ENCODE measurements around the gene KRTAP5-6.

The KRTAP5-6 gene

GRCh38 chr11:1744891-1745700 lies 48.1 kb downstream of the KRTAP5-6 start:
- Histone ChIP-seq H3K9ac (no peak overlapping the region), H3K4me1 (peaks cover 37 to 46% (median 38%) of the 10 kb centered on the region in 10 experiments), H3K4me2 (no peak overlapping the region), H3K9me3 (replicated peaks in 1 of 11) (no peaks in the 10 kb centered on the region), H3K4me3 (no peak overlapping the region), H3K36me3 (peaks cover 0 to 4% (median 0%) of the 10 kb centered on the region in 11 experiments; a peak in 3 of 22 replicates), H3K27ac (no peak overlapping the region), H3K27me3 (peaks cover 0 to 26% (median 23%) of the 10 kb centered on the region in 11 experiments; a peak in 19 of 22 replicates), H4K20me1 (peaks cover 0 to 45% (median 0%) of the 10 kb centered on the region in 11 experiments; a peak in 9 of 22 replicates)
- no peak for TF ChIP-seq Cebpa-rat (IDR thresholded peaks at IDR 0.05)

DNA sequence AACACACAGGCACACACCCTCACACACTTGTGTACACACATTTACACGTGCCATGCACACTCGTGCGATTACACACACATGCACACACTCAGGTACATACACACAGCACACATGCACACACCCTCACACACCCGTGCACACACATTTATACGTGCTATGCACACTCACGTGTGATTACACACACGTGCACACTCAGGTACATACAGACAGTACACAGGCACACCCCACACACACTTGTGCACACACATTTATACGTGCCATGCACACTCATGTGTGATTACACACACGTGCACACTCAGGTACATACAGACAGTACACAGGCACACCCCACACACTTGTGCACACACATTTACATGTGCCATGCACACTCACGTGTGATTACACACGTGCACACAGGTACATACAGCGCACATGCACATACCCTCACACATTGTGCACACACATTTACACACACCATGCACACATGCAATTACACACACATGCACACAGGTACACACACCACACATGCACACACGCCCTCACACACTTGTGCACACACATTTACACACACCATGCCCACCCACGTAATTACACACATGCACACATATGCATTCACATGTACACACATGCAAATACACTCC lies 48.8 kb downstream of the KRTAP5-6 start:
- no peak overlapping the region for H3K27ac ChIP-seq
- H3K4me1 ChIP-seq = peaks cover 42 to 53% (median 46%) of the 10 kb centered on the region in 10 experiments
- peaks cover 0 to 52% (median 3%) of the 10 kb centered on the region in 11 experiments; a peak in 9 of 22 replicates for H4K20me1 ChIP-seq
- H3K4me3 ChIP-seq = no peak overlapping the region
- peak overlapping the region in 3 of 11 experiments; percentile 85 to 100 (median 99); a peak in 3 of 22 replicates for H3K4me2 ChIP-seq
- H3K36me3 ChIP-seq = peaks cover 0 to 4% (median 0%) of the 10 kb centered on the region in 11 experiments; a peak in 3 of 22 replicates
- H3K9ac ChIP-seq = no peak overlapping the region
- no peak for TF ChIP-seq Cebpa-rat (IDR thresholded peaks at IDR 0.05)
- H3K9me3 ChIP-seq (replicated peaks in 1 of 11) = no peaks in the 10 kb centered on the region
- peaks cover 0 to 29% (median 24%) of the 10 kb centered on the region in 11 experiments; a peak in 19 of 22 replicates for H3K27me3 ChIP-seq

- Histone ChIP-seq H3K4me2 (peak overlapping the region; percentile 48 to 100 (median 94)), H3K4me3 (no peak overlapping the region), H3K27me3 (peaks cover 0 to 29% (median 24%) of the 10 kb centered on the region in 11 experiments; a peak in 19 of 22 replicates), H3K27ac (no peak overlapping the region), H3K9me3 (replicated peaks in 1 of 11) (no peaks in the 10 kb centered on the region), H3K4me1 (peaks cover 49 to 60% (median 53%) of the 10 kb centered on the region in 10 experiments), H3K36me3 (peaks cover 0 to 4% (median 0%) of the 10 kb centered on the region in 11 experiments; a peak in 4 of 22 replicates), H3K9ac (no peak overlapping the region), H4K20me1 (peaks cover 0 to 59% (median 10%) of the 10 kb centered on the region in 11 experiments; a peak in 13 of 22 replicates)
- no peak for TF ChIP-seq Cebpa-rat (IDR thresholded peaks at IDR 0.05)
Measured at GRCh38 chr11:1746511-1746931, 49.5 kb downstream of the KRTAP5-6 start.

DNA sequence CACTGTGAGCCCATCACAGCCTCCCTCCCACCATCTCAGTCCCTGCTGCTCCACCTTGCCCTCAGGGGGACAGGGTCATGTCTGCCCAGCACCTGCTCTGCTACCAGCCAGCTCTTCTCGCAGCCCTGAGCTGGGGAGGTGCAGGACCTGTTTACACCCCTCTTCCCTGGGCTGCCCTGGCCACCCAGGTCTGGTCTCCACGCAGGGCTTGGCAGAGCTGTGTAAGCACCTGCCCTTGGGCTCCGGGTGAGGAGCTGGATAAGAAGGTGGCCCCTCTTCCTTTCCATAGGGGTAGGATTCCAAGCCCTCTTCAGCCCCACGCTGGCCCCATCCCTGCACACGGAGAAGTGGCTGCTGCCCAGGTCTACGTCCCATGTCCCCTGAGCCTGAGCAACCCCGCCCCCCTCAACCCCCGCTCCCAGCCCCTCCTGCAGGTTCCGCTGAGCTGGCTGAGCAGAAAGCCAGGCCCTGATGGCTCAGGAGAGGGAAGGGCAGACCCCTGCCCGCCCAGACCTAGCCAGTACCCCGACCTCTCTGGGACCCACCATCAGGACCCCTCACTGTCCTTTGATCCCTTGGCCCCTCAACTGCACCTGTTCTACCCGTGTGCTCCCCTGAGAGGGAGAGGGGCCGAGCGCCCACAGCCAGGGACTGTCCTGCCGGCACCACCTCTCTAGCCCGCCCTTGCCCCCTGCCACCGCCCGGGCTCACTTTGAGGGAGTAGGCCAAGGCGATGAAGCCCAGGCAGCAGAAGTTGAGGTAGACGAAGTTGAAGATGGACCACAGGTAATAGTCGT lies 50.2 kb downstream of the KRTAP5-6 start:
- no peak overlapping the region for H3K27ac ChIP-seq
- H3K9me3 ChIP-seq (replicated peaks in 1 of 11) = no peaks in the 10 kb centered on the region
- H3K36me3 ChIP-seq = peaks cover 0 to 10% (median 0%) of the 10 kb centered on the region in 11 experiments; a peak in 6 of 22 replicates
- H3K4me1 ChIP-seq = peaks cover 55 to 65% (median 59%) of the 10 kb centered on the region in 10 experiments
- no peak for TF ChIP-seq Cebpa-rat (IDR thresholded peaks at IDR 0.05)
- no peak overlapping the region for H3K9ac ChIP-seq
- H3K4me2 ChIP-seq = peak overlapping the region; percentile 48 to 100 (median 94)
- peaks cover 0 to 29% (median 24%) of the 10 kb centered on the region in 11 experiments; a peak in 19 of 22 replicates for H3K27me3 ChIP-seq
- H4K20me1 ChIP-seq = peaks cover 0 to 65% (median 16%) of the 10 kb centered on the region in 11 experiments; a peak in 14 of 22 replicates
- peak overlapping the region in 1 of 10 experiments; percentile 15; a peak in 2 of 20 replicates for H3K4me3 ChIP-seq
